GM12865 (cell line): ENCODE data around the gene TMEM267.

Source experiments
- DNase-seq: peaks from one replicate; pipeline ENCODE4 v3.0.0; 2010; ENCODE audit warnings: low read depth
- H3K4me3 ChIP-seq: 2 replicates; pipeline ENCODE4 v1.5.1; 2011; ENCODE audit warnings: mild to moderate bottlenecking, low read depth, low read length, control low read depth
- TF ChIP-seq, protein P1 (sequence below): IDR thresholded peaks from 2 replicates; pipeline ENCODE4 v1.5.1; 2011; ENCODE audit warnings: low read length, control low read depth, low read depth, inconsistent platforms; ENCODE audit not compliant: insufficient read depth; ENCODE audit errors: missing control alignments

The TMEM267 gene, protein sequence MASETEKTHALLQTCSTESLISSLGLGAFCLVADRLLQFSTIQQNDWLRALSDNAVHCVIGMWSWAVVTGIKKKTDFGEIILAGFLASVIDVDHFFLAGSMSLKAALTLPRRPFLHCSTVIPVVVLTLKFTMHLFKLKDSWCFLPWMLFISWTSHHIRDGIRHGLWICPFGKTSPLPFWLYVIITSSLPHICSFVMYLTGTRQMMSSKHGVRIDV

DNA sequence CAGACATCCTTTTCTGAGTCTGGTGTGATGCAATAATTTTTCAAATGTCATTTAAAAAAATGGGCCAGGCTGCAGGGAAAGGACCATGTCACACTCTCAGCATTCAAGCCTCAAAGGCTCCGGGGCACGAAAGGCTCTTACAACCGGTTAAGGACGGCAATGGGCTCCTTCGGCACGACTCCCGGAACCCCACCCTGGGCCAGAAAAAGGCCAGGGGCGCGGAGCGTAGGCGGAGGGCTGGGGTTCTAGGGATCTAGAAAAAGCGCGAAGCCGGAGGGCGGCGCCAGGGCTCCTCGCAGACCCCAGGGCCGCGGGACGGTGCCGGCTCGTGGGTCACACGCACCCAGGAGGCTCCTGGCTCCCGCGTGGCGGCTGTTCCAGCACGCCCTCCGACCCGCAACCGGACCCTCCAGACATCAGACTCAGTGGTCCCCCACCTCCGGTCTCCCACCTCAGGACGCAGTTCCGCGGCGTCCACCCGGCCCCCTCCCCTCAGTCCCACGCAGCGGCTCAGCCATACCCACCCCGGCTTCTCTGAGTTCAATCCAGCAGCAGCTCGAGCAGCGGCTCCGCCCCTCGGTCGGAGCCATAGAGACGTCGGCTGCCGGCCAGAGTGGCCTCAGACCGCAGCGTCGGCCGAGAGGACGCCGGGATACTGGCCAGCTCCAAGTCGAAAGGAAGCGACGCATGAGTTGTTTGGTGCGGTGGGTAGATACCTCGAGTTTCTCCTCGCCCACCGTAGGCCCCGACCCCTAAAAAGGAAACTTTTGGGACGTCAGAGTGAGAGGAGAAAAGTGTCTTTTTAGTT, at the start of gene TMEM267:
TSS of gene TMEM267 (minus strand) at position 568 of the 808 bp plus-strand sequence. CDS start 29,896 bp downstream, outside the sequence.
- DNase-seq: peak; percentile 96
- peak within 1 kb of the TSS; percentile 83 for H3K4me3 ChIP-seq
- TF ChIP-seq, protein P1, sequence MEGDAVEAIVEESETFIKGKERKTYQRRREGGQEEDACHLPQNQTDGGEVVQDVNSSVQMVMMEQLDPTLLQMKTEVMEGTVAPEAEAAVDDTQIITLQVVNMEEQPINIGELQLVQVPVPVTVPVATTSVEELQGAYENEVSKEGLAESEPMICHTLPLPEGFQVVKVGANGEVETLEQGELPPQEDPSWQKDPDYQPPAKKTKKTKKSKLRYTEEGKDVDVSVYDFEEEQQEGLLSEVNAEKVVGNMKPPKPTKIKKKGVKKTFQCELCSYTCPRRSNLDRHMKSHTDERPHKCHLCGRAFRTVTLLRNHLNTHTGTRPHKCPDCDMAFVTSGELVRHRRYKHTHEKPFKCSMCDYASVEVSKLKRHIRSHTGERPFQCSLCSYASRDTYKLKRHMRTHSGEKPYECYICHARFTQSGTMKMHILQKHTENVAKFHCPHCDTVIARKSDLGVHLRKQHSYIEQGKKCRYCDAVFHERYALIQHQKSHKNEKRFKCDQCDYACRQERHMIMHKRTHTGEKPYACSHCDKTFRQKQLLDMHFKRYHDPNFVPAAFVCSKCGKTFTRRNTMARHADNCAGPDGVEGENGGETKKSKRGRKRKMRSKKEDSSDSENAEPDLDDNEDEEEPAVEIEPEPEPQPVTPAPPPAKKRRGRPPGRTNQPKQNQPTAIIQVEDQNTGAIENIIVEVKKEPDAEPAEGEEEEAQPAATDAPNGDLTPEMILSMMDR: no peak

DNA sequence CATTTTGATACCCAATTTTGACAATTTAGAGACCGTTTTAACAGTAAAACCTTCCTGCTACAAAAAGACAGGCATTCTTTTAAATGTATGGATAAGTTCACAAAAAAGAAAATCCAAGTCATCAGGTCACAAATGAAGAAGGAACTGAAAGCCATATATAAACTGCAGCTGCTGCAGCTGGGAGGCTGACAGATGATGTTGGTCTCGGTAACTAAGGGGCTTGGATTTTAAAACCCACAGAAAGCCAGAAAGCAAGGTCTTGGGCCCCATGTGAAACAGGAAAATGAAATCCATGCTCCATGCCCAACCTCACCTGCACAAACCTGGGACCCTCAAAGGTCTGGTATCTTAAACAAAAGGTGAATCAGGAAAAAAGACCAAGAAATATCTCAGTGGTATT, 47.0 kb upstream of the TMEM267 start:
- TF ChIP-seq, protein P1: no peak
- H3K4me3 ChIP-seq: no peak overlapping the region
- peak; percentile 21 for DNase-seq

DNA sequence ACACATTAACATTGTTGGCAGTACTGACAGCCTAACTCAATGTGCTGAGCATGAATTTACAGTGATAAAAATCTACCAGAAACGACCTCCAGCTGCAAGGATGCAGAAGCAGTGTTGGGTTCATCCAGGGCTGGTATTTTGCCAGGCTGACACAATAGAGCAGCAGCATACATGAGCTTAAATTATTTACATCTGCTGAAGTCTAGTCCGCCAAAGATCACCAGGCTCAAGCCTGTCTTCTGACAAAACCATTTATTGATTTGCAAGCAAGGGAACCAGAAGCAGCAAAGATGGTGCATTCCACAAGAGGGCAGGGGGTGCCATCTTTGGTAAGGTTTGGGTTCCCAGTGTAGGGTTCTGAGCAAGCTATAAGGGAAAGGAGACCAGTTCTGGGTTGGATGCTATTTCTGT, 40.0 kb upstream of the TMEM267 start:
- DNase-seq: no peak
- H3K4me3 ChIP-seq: no peak overlapping the region
- TF ChIP-seq, protein P1: no peak

DNA sequence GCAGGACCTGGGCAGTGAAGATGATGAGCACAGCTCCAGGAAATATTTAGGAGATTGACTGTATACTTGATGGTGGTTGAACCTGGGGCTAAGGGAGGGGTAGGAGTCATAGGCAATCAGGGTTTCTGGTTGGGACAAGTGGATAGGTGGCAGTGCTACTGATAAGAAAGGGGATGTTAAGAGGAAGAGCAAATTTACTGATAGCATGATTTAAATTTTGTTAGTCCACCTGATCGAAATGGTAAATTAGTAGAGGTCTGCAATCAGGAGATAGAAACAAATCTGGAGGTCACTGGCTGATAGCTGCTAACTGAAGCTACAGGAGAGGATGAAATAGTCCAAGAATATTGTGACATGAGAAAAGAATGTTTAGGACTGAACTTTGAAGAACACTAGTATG, 37.0 kb upstream of the TMEM267 start:
- TF ChIP-seq, protein P1: no peak
- DNase-seq: no peak
- H3K4me3 ChIP-seq: no peak overlapping the region

DNA sequence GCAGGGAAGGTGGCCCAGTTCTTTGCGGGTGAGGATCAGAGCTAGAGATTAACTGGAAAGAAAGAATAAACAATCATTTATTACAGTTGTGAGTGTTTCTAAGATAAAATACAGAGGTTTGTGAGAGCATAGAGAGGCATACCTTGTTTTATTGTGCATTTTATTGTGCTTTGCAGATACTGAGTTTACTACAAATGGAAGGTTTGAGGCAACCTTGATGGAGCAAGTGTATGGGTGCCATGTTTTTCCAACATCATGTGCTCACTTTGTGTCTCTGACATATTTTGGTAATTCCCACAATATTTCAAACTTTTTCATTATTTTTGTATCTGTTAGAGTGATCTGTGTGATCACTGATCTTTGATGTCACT, 32.0 kb upstream of the TMEM267 start:
- peak overlapping the region; percentile 94 for H3K4me3 ChIP-seq
- DNase-seq: peak; percentile 3
- TF ChIP-seq, protein P1: no peak

DNA sequence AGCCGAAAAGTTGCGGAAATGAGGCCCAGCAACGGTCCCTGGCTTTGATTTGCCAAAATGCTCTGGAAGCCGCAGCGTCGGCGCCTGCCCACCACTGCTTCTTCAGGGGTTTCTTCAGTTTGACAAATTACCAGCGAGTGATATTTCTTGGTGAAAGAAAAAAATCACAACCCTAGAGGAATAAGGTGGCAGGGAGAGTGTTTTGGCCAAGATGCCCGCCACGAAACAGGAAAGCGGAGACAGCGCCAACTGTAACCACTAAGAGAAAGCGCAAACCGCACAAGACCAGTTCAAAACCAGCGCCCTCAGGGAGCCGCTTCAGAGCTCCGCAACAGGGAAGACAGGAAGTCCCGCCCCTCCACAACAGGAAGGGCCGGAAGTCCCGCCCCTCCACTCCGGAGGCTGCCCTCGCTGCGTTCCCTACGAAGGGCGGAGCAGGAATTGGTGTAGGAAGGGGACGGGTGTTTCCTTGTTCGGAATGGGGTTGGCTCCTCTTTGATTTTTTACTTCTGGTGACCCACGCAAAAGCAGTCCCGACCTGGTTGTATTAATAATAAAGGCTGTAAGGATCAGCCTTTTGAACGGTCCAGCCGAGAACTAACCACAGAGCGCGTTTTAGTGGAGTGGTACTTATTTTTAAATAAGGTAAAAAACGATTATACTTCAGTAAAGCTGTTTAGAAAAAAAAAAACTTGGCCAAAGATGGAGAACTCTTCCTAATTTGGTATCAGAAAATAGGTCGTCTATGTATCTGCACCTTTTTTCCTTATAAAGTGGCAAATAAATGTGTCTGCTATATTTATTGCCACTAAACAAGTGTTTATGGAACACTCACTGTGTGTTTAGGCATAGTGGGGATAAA, 31.4 kb upstream of the TMEM267 start, which contains the start of gene C5orf34:
TSS of gene C5orf34 (minus strand) at position 333 of the 862 bp plus-strand sequence. CDS start 5,809 bp downstream, outside the sequence.
- TF ChIP-seq, protein P1: no peak
- peak; percentile 97 for DNase-seq

More for the DNA sequence above, 31.4 kb upstream of the TMEM267 start, which contains the start of gene C5orf34:
- H3K4me3 ChIP-seq: peak within 1 kb of the TSS; percentile 94
